Progenitor cell of endocrine pancreas (in vitro differentiated cells): ENCODE measurements around the gene RASSF9. TPM values are rescaled to one million over a fixed set of nuclear protein-coding genes. Genes with fewer than 3 reads are reported as not detected.

Experiments
- DNase-seq: peaks from one replicate; pipeline ENCODE4 v3.0.0; 2021; ENCODE audit warnings: low spot score; ENCODE audit not compliant: unreplicated experiment
- H3K27ac Mint-ChIP-seq: 2 replicates; pipeline ENCODE4 v1.8.0; 2021; ENCODE audit warnings: mild to moderate bottlenecking, moderate library complexity, mixed read lengths
- H3K27me3 Mint-ChIP-seq: 2 replicates; pipeline ENCODE4 v1.8.0; 2021; ENCODE audit warnings: mixed read lengths
- H3K36me3 Mint-ChIP-seq: 2 replicates; pipeline ENCODE4 v1.8.0; 2022; ENCODE audit warnings: mixed read lengths; ENCODE audit not compliant: insufficient read depth
- H3K4me1 Mint-ChIP-seq: 2 replicates; pipeline ENCODE4 v1.8.0; 2021; ENCODE audit warnings: low read depth, mixed read lengths
- H3K4me3 Mint-ChIP-seq: 2 replicates; pipeline ENCODE4 v1.8.0; 2021; ENCODE audit warnings: low read depth, mild to moderate bottlenecking, moderate library complexity, mixed read lengths
- H3K9me3 Mint-ChIP-seq: 2 replicates; pipeline ENCODE4 v1.8.0; 2021; ENCODE audit warnings: low read depth, mixed read lengths
- total RNA-seq: library from RNA; stranded (reverse); gene quantifications from 2 replicates; pipeline ENCODE4 v1.2.1, GENCODE V29; 2021
- TF ChIP-seq, protein P1 (sequence below): fragments of 200-600 bp; sonication (generic); IDR thresholded peaks from one replicate; pipeline ENCODE4 v1.5.0; 2021; ENCODE audit warnings: antibody characterized with exemption, mild to moderate bottlenecking; ENCODE audit not compliant: unreplicated experiment

The RASSF9 gene
- total RNA-seq, 1 donor from 2014 or later = 3.3 TPM

DNA sequence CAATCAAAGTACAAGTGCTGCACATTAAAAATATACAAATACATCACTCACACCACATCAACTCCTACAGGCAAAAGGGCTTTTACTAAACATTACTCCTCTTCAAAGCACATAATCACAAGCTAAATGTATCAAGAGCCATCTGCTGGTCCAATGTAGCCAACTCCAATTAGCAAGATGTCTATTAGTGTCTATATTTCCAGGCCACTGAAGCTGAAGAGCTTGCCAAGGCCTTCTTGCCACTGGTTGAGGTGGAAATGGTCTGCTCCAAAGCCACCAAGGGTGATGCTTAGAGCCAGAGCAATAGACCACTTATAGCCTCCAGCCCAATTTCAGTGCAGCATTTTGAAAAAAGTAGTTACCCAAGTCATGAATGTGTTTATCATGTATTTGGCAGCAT is 54.4 kb downstream of the RASSF9 start:
- H3K27ac Mint-ChIP-seq = no peak overlapping the region
- no peaks in the 10 kb centered on the region for H3K36me3 Mint-ChIP-seq
- no peaks in the 10 kb centered on the region for H3K27me3 Mint-ChIP-seq
- TF ChIP-seq, protein P1, sequence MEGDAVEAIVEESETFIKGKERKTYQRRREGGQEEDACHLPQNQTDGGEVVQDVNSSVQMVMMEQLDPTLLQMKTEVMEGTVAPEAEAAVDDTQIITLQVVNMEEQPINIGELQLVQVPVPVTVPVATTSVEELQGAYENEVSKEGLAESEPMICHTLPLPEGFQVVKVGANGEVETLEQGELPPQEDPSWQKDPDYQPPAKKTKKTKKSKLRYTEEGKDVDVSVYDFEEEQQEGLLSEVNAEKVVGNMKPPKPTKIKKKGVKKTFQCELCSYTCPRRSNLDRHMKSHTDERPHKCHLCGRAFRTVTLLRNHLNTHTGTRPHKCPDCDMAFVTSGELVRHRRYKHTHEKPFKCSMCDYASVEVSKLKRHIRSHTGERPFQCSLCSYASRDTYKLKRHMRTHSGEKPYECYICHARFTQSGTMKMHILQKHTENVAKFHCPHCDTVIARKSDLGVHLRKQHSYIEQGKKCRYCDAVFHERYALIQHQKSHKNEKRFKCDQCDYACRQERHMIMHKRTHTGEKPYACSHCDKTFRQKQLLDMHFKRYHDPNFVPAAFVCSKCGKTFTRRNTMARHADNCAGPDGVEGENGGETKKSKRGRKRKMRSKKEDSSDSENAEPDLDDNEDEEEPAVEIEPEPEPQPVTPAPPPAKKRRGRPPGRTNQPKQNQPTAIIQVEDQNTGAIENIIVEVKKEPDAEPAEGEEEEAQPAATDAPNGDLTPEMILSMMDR = no peak
- H3K9me3 Mint-ChIP-seq = peaks cover 4% of the 10 kb centered on the region
- H3K4me3 Mint-ChIP-seq = no peak overlapping the region
- DNase-seq = no peak
- peaks cover 7% of the 10 kb centered on the region for H3K4me1 Mint-ChIP-seq

DNA sequence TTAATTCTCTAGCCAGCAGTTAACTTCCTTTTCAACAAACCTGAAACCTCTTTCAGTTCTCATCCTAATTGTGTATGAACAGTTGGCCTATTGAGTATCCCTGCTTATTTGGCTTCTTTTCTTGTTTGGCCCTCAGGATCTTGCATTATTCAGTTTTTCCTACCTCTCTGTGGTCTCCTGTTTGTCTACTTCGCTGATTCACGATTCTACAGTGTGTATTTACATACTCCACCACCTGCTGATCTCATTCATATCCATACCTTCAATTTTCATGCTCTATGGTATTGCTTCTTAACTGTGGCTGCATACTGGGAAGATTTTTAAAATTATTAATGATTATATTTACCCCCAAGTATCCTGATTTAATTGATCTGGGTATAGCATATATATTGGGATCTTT is 56.4 kb downstream of the RASSF9 start:
- peaks cover 7% of the 10 kb centered on the region for H3K4me1 Mint-ChIP-seq
- TF ChIP-seq, protein P1 = no peak
- no peak for DNase-seq
- no peak overlapping the region for H3K4me3 Mint-ChIP-seq
- H3K27me3 Mint-ChIP-seq = no peaks in the 10 kb centered on the region
- H3K36me3 Mint-ChIP-seq = no peaks in the 10 kb centered on the region
- H3K27ac Mint-ChIP-seq = no peak overlapping the region
- no peaks in the 10 kb centered on the region for H3K9me3 Mint-ChIP-seq

DNA sequence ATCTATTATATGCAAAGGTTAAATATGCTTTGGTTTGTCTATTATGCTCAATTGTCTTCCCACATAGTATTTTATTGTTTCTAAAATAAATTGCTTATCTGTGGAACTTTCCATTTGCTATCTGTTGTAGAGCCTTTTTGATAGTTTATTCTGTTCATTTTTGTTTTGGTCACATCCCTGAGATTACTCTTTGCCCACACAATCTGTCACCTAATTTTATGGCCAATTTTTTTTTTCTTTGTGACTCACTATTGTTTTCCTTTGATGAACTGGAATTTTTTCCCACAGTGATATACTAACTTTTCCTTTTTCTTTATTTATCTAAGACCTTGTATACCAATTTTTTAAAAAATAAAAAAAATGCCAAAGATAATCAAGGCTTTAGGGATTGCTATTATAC is 61.1 kb downstream of the RASSF9 start:
- no peaks in the 10 kb centered on the region for H3K36me3 Mint-ChIP-seq
- no peak for DNase-seq
- no peaks in the 10 kb centered on the region for H3K27me3 Mint-ChIP-seq
- H3K9me3 Mint-ChIP-seq = no peaks in the 10 kb centered on the region
- TF ChIP-seq, protein P1 = no peak
- no peak overlapping the region for H3K4me3 Mint-ChIP-seq
- no peak overlapping the region for H3K27ac Mint-ChIP-seq
- H3K4me1 Mint-ChIP-seq = no peaks in the 10 kb centered on the region

DNA sequence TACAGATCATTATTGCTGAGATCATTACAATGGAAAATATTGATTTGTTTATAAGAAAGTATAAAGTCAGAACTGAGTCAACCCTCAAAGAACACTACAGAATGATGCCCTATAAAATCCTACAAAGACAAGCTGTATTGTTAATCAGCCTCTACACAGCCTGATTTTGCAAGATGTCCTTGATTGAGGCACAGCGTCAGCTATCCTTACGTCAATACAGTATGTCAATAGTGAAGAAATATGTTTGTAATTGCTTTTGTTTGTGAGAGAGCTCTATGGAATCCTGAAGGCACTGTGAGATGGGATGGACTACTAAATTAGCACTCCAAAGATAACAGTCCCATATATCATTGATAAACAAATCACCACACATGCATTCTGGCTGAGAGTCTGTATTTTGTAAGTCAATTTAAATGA is 70.7 kb downstream of the RASSF9 start:
- TF ChIP-seq, protein P1 = no peak
- DNase-seq = no peak
- H3K27ac Mint-ChIP-seq = no peak overlapping the region
- no peak overlapping the region for H3K4me3 Mint-ChIP-seq
- H3K9me3 Mint-ChIP-seq = peaks cover 2% of the 10 kb centered on the region
- no peaks in the 10 kb centered on the region for H3K27me3 Mint-ChIP-seq
- no peaks in the 10 kb centered on the region for H3K36me3 Mint-ChIP-seq
- peaks cover 10% of the 10 kb centered on the region for H3K4me1 Mint-ChIP-seq

DNA sequence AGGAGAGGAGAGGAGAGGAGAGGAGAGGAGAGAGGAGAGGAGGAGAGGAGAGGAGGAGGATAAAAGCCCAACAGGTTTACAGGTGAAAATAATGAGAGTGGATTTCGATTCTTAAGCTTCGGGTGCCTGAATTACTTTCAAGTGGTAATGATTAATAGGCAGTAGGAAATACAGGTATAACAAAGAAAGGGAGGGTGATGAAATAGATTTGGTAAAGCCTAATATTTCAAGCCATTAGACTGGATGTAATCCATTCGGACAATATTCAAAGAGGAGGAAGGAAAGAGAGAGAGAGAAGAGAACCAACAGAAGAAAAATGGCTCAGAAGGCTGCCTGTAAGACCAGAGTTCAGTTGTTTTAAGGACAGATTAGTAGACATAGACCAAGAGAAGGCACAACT is 76.6 kb downstream of the RASSF9 start:
- H3K36me3 Mint-ChIP-seq = peaks cover under 1% of the 10 kb centered on the region

More for the DNA sequence above, 76.6 kb downstream of the RASSF9 start:
- Mint-ChIP-seq H3K9me3 (peaks cover 14% of the 10 kb centered on the region), H3K27me3 (no peaks in the 10 kb centered on the region), H3K27ac (no peak overlapping the region), H3K4me1 (peaks cover 4% of the 10 kb centered on the region), H3K4me3 (no peak overlapping the region)
- no peak for DNase-seq
- TF ChIP-seq, protein P1 = no peak
